C4-2B (cell line): Measurements from ENCODE around the gene ADGRA3.

Source experiments
- ZFX ChIP-seq: fragments of 450-650 bp; IDR thresholded peaks from 2 replicates; pipeline ENCODE4 v1.6.1; 2017
- TF ChIP-seq, protein P1 (sequence below): fragments of 450-650 bp; conservative IDR thresholded peaks from 2 replicates; pipeline ENCODE4 v1.5.1; 2017; ENCODE audit warnings: mild to moderate bottlenecking

DNA sequence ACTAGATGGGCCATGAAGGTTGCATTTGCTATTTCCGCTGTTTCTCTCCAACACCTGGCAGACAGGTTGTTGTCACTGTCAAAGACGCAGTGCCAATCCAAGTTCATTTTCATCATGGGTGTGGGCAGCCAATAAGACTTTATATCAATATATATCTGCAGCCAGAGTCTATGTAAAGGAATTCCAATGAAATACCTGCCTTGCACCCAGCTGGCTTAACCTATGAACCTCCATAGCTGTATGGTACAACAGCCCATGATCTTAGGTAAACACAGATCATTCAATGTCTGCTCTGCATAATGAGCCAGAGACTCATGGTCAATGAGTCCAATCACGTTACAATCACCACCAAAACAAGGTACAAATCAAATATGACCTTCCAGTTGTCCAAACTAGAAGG lies 37.7 kb upstream of the ADGRA3 start:
- TF ChIP-seq, protein P1, sequence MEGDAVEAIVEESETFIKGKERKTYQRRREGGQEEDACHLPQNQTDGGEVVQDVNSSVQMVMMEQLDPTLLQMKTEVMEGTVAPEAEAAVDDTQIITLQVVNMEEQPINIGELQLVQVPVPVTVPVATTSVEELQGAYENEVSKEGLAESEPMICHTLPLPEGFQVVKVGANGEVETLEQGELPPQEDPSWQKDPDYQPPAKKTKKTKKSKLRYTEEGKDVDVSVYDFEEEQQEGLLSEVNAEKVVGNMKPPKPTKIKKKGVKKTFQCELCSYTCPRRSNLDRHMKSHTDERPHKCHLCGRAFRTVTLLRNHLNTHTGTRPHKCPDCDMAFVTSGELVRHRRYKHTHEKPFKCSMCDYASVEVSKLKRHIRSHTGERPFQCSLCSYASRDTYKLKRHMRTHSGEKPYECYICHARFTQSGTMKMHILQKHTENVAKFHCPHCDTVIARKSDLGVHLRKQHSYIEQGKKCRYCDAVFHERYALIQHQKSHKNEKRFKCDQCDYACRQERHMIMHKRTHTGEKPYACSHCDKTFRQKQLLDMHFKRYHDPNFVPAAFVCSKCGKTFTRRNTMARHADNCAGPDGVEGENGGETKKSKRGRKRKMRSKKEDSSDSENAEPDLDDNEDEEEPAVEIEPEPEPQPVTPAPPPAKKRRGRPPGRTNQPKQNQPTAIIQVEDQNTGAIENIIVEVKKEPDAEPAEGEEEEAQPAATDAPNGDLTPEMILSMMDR: no peak
- no peak for TF ChIP-seq ZFX
